Neural cell (in vitro differentiated cells): Measurements from ENCODE around the gene IPP. TPM values are rescaled to one million over a fixed set of nuclear protein-coding genes. Genes with fewer than 3 reads are reported as not detected.

Source experiments
- H2AFZ ChIP-seq: fragments of 200-600, 300-800 bp; sonication (generic), shearing (Covaris generic); 2 replicates; pipeline ENCODE4 v1.6.0; 2014; ENCODE audit warnings: low read depth, mild to moderate bottlenecking, antibody characterized with exemption, low read length, moderate library complexity
- H3F3A ChIP-seq: fragments of 200-600 bp; shearing (Covaris generic); 2 replicates; pipeline ENCODE4 v1.6.1; 2016; ENCODE audit warnings: mild to moderate bottlenecking, moderate library complexity, mixed read lengths, antibody characterized with exemption, low read length; ENCODE audit not compliant: insufficient read depth, poor library complexity, severe bottlenecking
- H3K27ac ChIP-seq: fragments of 200-600, 300-800 bp; sonication (generic), shearing (Covaris generic); 2 replicates; pipeline ENCODE4 v1.5.1; 2014; ENCODE audit warnings: mild to moderate bottlenecking, low read length, moderate library complexity
- H3K27me3 ChIP-seq: fragments of 300-800, 200-600 bp; sonication (generic), shearing (Covaris generic); 2 replicates; pipeline ENCODE4 v1.6.0; 2014; ENCODE audit warnings: mild to moderate bottlenecking, low read depth, low read length, moderate library complexity; ENCODE audit not compliant: insufficient read depth
- H3K36me3 ChIP-seq: fragments of 300-800, 200-600 bp; sonication (generic), shearing (Covaris generic); 2 replicates; pipeline ENCODE4 v1.5.1; 2014; ENCODE audit warnings: mild to moderate bottlenecking, antibody characterized with exemption, low read length, moderate library complexity; ENCODE audit not compliant: insufficient read depth
- H3K4me2 ChIP-seq: fragments of 300-800, 200-600 bp; sonication (generic), shearing (Covaris generic); 2 replicates; pipeline ENCODE4 v1.6.0; 2014; ENCODE audit warnings: mild to moderate bottlenecking, low read length
- H3K4me3 ChIP-seq: fragments of 300-800, 200-600 bp; sonication (generic), shearing (Covaris generic); 2 replicates; pipeline ENCODE4 v1.5.1; 2014; ENCODE audit warnings: mild to moderate bottlenecking, low read length, moderate library complexity
- H3K79me2 ChIP-seq: fragments of 200-600 bp; shearing (Covaris generic); replicated peaks from 2 replicates; pipeline ENCODE4 v1.6.0; 2014; ENCODE audit warnings: mild to moderate bottlenecking, low read length, moderate library complexity; ENCODE audit not compliant: insufficient read depth
- H3K9ac ChIP-seq: fragments of 300-800, 200-600 bp; sonication (generic), shearing (Covaris generic); 2 replicates; pipeline ENCODE4 v1.6.1; 2016; ENCODE audit warnings: mild to moderate bottlenecking, low read length, mixed read lengths
- H3K9me2 ChIP-seq: fragments of 200-600 bp; shearing (Covaris generic); 2 replicates; pipeline ENCODE4 v1.6.1; 2016; ENCODE audit warnings: mild to moderate bottlenecking, low read length, mixed read lengths; ENCODE audit not compliant: insufficient read depth
- H3K9me3 ChIP-seq: fragments of 200-600, 300-800 bp; sonication (generic), shearing (Covaris generic); 2 replicates; pipeline ENCODE4 v1.6.1; 2016; ENCODE audit warnings: mild to moderate bottlenecking, mixed run types, low read length, moderate library complexity, mixed read lengths
- H4K20me1 ChIP-seq: fragments of 200-600 bp; shearing (Covaris generic); 2 replicates; pipeline ENCODE4 v1.6.1; 2016; ENCODE audit warnings: mild to moderate bottlenecking, mixed run types; ENCODE audit not compliant: insufficient read depth
- EP300 ChIP-seq: fragments of 450-650 bp; conservative IDR thresholded peaks from 2 replicates; pipeline ENCODE4 v1.6.1; 2014; ENCODE audit warnings: antibody characterized with exemption, mild to moderate bottlenecking, moderate library complexity; ENCODE audit not compliant: poor library complexity, severe bottlenecking
- EZH2 ChIP-seq: fragments of 200-600, 300-800 bp; shearing (Covaris generic), sonication (generic); IDR thresholded peaks from 2 replicates; pipeline ENCODE4 v1.6.1; 2014; ENCODE audit warnings: antibody characterized with exemption, low read length, borderline replicate concordance, mild to moderate bottlenecking; ENCODE audit not compliant: insufficient read depth, poor library complexity, severe bottlenecking
- MXI1 ChIP-seq: fragments of 450-650 bp; conservative IDR thresholded peaks from 2 replicates; pipeline ENCODE4 v1.6.1; 2014; ENCODE audit warnings: antibody characterized with exemption, mild to moderate bottlenecking; ENCODE audit not compliant: poor library complexity, severe bottlenecking
- POLR2AphosphoS5 ChIP-seq: IDR thresholded peaks from 2 replicates; pipeline ENCODE4 v1.6.1; 2012
- RAD21 ChIP-seq: fragments of 450-650 bp; conservative IDR thresholded peaks from 2 replicates; pipeline ENCODE4 v1.6.1; 2014; ENCODE audit warnings: antibody characterized with exemption, mild to moderate bottlenecking, moderate library complexity
- SMC3 ChIP-seq: fragments of 450-650 bp; conservative IDR thresholded peaks from 2 replicates; pipeline ENCODE4 v1.6.1; 2014; ENCODE audit warnings: antibody characterized with exemption, mild to moderate bottlenecking, moderate library complexity; ENCODE audit not compliant: poor library complexity
- TAF1 ChIP-seq: IDR thresholded peaks from 2 replicates; pipeline ENCODE4 v1.6.1; 2012; ENCODE audit warnings: low read depth
- polyA plus RNA-seq: library from polyadenylated mRNA; depleted of rRNA; stranded (reverse); fragments of >200 nt; gene quantifications from 2 replicates; pipeline ENCODE4 v1.2.3, GENCODE V29; 2014
- TF ChIP-seq, protein P1 (sequence below): fragments of 450-650 bp; IDR thresholded peaks from 2 replicates; pipeline ENCODE4 v1.5.1; 2014; ENCODE audit warnings: antibody characterized with exemption, mild to moderate bottlenecking, moderate library complexity; ENCODE audit not compliant: poor library complexity, severe bottlenecking
- TF ChIP-seq, protein P2 (sequence below): IDR thresholded peaks from 2 replicates; pipeline ENCODE4 v1.6.1; 2012; ENCODE audit warnings: borderline replicate concordance

IPP gene
- polyA plus RNA-seq, 1 donor from 2014 or later: 8.3 TPM

DNA sequence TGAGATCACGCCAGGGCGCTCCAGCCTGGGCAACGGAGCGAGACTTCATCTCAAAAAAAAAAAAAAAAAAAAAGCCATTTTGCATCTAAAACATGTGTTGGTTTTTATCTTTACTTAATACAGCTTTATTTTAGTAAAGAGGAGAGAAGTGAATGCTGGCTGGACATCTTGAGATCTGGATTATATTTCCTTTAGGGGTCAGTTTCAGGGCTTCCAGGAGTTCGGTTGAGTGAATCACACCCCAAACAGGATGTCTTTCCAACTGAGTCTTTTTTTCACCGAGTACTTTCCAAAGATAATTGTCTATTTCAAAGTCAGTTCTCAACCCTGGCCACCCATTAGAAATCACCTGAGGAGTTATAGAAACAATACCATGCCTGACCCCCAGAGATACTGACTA is 16.6 kb upstream of the IPP start:
- TF ChIP-seq, protein P1, sequence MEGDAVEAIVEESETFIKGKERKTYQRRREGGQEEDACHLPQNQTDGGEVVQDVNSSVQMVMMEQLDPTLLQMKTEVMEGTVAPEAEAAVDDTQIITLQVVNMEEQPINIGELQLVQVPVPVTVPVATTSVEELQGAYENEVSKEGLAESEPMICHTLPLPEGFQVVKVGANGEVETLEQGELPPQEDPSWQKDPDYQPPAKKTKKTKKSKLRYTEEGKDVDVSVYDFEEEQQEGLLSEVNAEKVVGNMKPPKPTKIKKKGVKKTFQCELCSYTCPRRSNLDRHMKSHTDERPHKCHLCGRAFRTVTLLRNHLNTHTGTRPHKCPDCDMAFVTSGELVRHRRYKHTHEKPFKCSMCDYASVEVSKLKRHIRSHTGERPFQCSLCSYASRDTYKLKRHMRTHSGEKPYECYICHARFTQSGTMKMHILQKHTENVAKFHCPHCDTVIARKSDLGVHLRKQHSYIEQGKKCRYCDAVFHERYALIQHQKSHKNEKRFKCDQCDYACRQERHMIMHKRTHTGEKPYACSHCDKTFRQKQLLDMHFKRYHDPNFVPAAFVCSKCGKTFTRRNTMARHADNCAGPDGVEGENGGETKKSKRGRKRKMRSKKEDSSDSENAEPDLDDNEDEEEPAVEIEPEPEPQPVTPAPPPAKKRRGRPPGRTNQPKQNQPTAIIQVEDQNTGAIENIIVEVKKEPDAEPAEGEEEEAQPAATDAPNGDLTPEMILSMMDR: no peak
- no peak for TF ChIP-seq EZH2
- no peak for TF ChIP-seq POLR2AphosphoS5
- no peak for TF ChIP-seq SMC3
- TF ChIP-seq TAF1: no peak
- TF ChIP-seq, protein P2, sequence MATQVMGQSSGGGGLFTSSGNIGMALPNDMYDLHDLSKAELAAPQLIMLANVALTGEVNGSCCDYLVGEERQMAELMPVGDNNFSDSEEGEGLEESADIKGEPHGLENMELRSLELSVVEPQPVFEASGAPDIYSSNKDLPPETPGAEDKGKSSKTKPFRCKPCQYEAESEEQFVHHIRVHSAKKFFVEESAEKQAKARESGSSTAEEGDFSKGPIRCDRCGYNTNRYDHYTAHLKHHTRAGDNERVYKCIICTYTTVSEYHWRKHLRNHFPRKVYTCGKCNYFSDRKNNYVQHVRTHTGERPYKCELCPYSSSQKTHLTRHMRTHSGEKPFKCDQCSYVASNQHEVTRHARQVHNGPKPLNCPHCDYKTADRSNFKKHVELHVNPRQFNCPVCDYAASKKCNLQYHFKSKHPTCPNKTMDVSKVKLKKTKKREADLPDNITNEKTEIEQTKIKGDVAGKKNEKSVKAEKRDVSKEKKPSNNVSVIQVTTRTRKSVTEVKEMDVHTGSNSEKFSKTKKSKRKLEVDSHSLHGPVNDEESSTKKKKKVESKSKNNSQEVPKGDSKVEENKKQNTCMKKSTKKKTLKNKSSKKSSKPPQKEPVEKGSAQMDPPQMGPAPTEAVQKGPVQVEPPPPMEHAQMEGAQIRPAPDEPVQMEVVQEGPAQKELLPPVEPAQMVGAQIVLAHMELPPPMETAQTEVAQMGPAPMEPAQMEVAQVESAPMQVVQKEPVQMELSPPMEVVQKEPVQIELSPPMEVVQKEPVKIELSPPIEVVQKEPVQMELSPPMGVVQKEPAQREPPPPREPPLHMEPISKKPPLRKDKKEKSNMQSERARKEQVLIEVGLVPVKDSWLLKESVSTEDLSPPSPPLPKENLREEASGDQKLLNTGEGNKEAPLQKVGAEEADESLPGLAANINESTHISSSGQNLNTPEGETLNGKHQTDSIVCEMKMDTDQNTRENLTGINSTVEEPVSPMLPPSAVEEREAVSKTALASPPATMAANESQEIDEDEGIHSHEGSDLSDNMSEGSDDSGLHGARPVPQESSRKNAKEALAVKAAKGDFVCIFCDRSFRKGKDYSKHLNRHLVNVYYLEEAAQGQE: no peak
- no peak for TF ChIP-seq MXI1
- no peak for TF ChIP-seq EP300
- TF ChIP-seq RAD21: no peak
- no peaks in the 10 kb centered on the region for H4K20me1 ChIP-seq
- H3K79me2 ChIP-seq: no peaks in the 10 kb centered on the region
- H3K9me3 ChIP-seq: no peaks in the 10 kb centered on the region
- no peak overlapping the region for H3K27ac ChIP-seq
- no peaks in the 10 kb centered on the region for H3F3A ChIP-seq
- H3K4me2 ChIP-seq: no peak overlapping the region
- H3K9ac ChIP-seq: no peak overlapping the region
- no peak overlapping the region for H3K4me3 ChIP-seq
- H3K27me3 ChIP-seq: no peaks in the 10 kb centered on the region
- H2AFZ ChIP-seq: no peak overlapping the region
- H3K9me2 ChIP-seq: no peaks in the 10 kb centered on the region
- no peaks in the 10 kb centered on the region for H3K36me3 ChIP-seq

DNA sequence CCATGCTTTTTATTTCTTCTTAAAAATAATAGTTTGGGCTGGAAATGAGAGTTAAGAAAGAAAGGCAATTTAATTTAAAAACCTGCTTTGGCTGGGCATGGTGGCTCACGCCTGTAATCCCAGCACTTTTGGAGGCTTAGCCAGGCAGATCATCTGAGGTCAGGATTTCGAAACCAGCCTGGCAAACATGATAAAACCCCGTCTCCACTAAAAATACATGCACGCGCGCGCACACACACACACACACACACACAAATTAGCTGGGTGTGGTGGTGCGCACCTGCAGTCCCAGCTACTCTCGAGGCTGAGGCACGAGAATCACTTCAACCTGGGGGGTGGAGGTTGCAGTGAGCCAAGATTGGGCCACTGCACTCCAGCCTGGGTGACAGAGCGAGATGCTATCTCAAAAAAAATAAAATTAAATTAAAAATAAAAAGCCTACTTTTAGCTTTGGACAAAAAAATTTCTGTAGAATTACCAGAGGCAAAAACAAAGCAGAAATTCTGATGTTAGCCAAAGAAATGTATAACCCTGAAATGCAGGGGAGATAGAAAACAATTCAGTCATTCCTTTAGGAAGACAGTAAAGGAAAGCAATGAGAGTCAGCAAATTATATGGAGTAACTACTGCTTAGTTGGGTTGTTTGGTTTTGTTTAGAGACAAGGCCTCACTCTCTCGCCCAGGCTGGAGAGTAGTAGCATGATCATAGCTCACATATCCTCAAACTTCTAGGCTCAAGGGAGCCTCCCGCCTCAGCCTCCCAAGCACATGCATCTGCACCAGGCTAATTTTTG is 15.7 kb upstream of the IPP start:
- Histone ChIP-seq H3K9me2 (no peaks in the 10 kb centered on the region), H3K79me2 (no peaks in the 10 kb centered on the region), H3K9ac (no peak overlapping the region), H3K36me3 (no peaks in the 10 kb centered on the region), H3K4me3 (no peak overlapping the region), H3K4me2 (no peak overlapping the region), H4K20me1 (no peaks in the 10 kb centered on the region), H3K27ac (no peak overlapping the region), H3K9me3 (no peaks in the 10 kb centered on the region), H2AFZ (no peak overlapping the region), H3K27me3 (no peaks in the 10 kb centered on the region), H3F3A (no peaks in the 10 kb centered on the region)
- TF ChIP-seq SMC3 (no peak), EZH2 (no peak), RAD21 (no peak), EP300 (no peak), TAF1 (no peak), MXI1 (no peak), POLR2AphosphoS5 (no peak)
- TF ChIP-seq, protein P1: no peak
- TF ChIP-seq, protein P2: no peak
